ENCODE measurements around the gene OPN4.

The OPN4 gene

DNA sequence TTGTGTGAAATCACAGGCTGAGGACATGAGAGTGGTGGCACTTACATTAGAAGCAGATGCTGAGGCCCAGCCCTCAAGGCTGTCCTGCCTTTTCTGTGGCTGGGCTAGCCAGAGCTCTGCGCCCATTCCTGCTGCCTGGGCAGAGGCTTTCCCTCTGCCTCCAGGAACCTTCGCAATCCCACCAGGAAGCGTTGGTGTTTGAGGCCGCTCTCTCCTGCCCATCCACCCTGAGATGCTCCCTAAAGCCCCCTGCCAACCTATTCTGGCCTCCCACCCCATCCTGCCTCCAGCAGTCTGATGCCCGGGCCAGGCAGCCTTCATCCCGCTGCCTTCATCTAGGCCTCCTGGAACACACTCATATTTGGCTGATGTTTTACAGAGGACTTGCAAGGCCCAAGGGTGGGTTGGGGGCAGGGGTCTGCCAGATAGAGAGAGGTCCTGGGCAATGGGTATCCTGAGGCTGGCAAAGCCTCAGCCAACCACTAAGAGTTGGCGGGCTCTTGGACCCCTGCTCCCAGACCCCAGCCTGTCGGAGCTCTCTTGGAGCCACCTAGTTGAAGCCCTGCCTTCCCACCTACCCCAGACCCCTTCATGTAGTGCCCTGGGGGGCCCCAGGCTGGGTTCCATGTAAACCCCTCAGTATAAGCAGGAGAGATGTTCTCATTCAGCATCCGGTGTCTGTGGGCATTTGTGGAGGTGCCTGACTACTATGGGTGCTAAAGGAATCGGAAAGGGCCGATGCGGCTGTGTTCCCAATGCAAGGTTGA lies 46.7 kb downstream of the OPN4 start:
- no peak for DNase-seq

DNA sequence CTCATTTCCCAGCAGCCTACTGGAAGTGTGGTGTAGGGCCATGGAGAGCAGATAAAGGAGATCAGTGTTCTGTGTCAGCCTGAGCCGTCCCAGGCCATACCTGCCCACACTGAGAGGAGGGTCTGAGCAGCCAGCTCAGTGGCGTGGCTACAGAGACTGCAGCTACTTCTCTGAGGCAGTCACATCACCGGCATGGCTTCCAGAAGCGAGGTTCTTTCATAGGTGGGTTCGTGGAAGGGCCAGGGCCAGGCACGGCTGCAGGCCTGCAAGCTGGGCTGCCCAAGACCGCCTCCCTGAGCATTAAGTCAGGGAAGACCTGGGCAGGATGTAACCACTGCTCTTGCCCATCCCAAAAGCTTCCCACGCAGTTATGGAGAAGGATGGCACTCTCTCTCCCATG lies 48.8 kb downstream of the OPN4 start:
- DNase-seq, result no peak

DNA sequence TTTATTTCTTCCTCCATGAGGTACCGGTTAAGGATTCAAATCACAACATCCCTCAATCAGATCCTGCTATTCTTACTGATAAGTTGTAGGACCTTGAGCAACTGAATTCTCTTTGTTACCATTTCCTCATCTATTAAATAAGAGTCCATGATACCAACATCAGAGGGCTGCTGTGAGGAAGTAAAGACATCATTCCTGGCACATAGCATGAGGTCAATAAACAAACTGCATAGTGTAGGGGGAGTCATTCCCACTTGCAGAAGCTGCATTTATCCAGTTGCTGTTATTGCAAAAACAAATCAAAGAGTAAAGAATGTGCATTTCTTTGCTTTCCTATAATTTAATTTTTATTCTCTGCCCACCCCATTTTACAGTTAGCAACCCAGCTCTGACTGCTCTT lies 50.8 kb downstream of the OPN4 start:
- DNase-seq, result no peak

DNA sequence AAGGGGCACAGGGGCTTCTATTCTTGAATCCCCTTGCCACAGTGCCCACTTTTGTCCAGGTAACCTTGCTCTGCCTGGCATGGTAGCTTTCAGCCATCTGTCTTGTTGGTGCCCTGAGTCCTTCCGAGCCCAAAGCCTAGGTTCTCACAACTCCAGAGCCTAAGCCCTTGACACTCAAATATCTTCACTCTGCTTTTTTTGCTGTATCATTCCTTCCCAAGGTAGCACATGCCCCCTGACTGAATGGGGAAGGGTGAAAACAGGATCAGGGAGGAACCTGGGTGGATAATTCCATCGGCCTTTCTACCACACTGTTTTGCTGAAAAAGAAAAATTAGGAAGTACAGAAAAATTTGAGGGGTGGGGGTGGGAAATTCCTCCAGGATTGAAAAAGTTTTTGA lies 51.6 kb downstream of the OPN4 start:
- no peak for DNase-seq

DNA sequence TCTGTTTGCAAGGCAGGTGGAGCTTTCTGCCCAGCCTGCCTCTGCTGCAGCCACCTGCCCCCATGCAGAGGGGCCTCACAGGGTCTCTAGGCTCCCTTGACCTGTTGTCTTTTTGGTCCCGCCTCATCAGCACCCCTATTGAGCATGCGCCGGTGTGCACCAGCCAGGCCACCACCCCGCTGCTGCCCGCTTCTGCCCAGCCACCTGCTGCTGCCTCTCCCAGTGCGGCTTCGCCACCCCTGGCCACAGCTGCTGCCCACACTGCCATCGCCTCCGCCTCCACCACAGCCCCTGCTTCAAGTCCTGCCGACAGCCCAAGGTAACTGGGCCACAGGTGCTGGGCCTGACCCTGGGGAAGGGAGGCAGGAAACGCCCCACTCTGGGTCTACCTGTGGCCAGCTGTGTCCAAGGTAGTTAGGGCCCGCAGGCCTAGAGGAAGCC lies 52.1 kb downstream of the OPN4 start:
- no peak for DNase-seq

DNA sequence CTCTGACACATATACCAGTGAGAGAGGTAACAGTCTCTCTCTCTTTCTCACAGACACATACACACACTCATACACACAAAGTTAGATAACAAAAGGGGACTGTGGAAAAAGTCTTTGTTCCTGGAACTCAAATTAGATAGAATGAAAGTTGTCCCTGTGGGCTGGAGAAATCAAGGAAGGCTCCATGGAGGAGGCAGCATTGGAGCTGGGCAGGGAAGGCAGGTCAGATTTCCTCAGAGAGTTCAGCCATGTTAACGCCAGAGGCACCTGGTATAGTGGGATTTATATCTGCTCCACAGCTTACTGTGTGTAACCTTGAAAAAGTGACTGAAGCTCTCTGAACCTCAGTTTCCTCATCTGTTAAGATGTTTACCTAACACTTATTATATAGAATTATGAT lies 52.6 kb downstream of the OPN4 start:
- DNase-seq, result no peak

DNA sequence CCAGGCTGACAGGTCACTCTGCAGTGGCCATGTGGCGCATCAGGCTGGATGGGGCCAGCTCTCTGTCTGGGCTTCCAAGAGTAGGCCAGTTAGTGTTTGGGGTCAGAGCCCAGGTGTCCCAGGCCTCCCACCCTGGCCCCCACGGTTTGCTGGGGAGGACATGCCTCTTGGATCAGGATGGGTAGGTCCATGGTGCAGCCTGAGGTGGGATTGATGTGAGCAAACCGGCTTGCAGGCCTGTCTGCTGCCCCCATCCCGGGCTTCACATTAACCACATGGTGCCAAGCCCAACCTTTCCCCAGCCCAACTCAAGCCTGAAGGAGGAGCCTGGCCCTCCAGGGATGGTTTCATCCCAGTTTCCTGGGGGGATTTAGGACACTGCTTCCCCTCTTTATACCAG lies 53.2 kb downstream of the OPN4 start:
- no peak for DNase-seq

DNA sequence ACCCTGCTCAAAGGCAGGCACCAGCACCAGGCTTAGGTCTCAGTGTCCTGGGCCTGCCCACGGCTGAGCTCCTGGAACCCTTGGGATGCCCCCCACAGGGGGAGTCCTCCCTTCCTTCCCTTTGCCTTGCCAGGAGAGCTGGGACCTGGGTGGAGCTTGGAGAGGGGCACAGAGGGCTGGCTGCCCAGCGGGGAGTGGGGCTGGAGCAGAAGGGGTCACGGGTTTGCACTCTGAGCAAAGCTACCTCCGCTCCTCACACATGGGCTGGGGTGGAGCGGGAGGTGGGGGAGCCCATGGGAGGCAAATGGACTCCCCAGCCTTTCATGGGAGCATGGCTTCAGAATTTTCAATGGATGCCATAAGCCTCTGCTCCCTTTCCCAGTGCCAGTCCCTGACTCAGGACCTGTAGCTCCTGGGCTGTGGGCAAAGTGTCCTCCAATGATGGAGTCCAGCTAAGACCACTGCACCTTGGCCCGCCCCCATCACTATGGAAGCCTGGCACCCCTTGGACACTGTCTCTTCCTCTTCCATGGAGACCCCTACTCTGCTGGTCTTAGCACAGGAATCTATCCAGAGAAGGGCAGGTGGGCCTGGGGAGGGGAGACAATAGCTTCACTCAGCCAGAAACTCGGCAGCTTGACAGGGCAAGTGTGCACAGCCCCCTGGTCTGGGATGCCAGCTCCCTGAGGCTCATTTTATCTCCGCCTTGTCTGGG lies 53.9 kb downstream of the OPN4 start:
- no peak for DNase-seq

DNA sequence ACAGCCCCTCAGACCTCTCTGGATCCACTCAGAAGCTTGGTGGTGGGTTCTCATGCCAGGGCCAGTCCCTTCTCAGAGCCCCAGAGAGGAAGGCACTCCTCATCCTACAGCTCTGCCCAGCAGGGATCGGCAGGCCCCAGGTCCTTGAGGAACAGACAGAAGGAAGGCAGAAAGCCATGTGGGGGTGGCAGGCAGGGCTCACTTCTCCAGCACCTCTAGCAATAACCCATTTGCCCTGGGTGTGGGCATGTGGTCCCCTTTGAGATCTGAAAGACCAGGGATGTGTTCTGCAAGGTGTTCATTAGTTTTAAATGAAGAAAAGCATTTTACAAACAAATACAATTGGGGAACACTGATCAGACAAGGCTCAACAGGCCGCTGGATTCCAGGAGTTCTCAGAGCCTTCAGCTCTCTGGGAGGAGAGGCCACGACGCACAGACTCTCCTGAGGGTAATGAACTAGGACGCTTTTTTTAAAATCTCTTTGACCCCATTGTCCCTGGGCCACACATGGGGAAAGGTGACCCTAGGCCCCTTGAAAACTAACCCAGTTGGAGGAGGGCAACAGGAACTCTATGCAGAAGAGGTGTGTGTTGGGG lies 54.5 kb downstream of the OPN4 start:
- DNase-seq, result no peak

DNA sequence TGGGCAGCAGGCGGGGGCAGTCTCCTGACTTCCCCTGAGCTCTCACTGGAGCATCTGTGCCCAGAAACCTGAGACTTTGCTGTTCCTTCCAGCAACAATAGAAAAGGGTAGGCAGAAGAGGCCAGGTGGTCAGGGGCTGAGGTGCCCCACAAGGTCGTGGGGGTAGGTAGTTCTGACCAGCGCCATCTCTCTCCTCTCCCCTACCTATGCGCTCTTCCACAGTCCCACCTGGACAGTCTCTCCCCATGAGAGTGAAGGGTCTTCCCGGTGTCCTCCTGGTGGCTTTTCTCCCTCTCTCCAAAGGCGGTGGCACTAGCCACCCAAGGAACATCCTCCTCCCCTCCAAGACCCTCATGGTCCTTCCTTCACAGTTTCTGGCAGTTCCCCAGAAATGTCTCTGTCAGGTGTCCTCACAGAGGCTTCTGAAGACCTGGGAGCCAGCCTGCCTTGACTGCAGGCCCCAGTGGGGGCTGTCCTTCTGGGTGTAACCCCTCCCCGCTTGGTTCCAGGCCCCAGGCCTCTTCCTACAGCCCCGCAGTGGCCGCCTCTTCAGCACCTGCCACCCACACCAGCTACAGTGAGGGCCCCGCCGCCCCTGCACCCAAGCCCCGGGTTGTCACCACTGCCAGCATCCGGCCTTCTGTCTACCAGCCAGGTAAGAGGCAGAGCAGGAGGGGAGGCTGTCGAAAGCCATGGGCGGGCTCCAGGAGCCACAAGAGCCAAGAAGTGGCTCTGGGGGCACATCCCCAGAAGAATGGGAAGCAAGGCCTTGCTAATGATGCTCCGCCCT lies 55.2 kb downstream of the OPN4 start:
- no peak for DNase-seq

DNA sequence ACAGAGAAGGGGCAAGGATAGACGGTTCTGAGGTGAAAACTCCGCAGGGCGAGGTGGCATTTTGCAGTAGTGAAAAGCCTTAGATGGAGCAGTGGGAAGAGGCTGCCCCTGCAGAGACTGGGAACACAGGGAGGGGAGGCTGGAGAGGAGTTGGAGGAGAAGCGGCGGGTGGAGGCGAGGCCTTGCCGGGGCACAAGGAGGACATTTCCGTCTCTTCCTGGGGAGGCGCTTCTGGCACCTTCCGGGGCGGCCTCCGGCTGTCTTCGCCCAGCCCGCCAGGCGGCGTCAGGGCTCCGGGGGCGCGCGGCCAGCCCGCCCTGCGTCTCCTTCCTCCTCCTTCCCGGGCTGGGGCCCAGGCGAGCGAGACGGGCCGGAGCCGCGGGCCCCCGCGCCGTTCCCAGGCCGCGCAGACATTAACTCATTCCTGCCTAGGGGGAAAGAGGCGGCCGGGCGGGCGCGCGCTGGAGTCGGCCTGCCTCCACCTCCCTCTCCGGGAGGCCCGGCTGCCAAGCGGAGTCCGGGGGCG lies 56.7 kb downstream of the OPN4 start:
- DNase-seq, result peak; percentile 92

DNA sequence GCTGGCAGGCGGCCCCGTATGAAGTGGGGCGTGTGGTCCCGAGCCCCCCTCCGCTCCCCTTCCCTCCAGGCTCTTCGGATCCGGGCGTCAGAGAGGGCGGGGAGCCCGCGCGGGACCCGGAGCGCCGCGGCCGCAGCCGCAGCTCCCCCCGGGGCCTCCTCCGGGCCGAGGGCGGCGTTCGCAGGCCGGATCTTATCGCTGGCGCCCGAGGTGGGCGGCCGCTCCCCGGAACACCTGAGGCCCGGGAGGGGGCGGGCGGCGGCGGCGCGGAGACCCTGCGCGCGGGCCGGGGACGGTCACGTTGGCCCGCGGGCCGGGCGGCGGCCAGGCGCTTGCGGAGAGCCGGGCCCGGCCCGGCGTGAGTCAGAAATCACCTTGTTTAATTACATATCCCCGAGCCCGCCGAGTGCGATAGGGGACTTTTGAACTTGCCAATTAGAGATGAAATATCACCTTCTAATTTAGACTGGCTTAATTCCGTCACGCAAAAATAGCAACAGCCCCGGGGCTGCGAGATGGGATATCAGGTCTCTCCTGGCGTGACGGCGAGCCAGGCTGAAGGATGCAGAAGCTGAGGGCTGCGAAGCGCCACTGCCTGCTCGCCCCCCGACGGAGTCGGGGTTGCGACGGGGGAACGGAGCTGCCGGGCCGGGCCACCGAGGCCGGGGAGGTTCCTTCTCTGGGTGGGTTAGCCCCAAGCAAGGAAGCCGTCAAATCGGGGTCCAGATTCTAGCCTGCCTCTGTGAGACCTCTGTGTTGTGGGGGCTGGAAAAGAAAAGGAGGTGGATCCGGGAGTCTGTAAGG lies 57.4 kb downstream of the OPN4 start:
- DNase-seq, result peak; percentile 50

DNA sequence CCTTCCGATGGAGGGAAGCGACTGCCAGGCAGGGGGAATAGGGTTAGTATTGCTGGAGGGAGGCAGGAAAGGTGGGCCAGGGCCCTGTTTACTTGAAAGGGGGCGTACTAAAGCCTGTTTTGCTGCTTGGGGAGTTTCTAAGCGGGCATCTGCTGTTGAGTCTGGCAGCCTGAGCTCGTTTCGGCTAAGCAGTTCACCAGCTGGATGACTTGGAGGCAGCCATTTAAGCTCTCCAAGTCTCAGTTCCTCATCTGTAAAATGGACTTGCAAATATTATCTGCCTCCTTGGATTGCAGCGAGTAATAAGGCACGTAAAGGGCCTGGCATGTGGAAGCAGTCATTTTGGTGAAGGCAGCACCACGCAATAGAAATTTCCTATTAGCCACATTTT lies 58.0 kb downstream of the OPN4 start:
- DNase-seq, result no peak

DNA sequence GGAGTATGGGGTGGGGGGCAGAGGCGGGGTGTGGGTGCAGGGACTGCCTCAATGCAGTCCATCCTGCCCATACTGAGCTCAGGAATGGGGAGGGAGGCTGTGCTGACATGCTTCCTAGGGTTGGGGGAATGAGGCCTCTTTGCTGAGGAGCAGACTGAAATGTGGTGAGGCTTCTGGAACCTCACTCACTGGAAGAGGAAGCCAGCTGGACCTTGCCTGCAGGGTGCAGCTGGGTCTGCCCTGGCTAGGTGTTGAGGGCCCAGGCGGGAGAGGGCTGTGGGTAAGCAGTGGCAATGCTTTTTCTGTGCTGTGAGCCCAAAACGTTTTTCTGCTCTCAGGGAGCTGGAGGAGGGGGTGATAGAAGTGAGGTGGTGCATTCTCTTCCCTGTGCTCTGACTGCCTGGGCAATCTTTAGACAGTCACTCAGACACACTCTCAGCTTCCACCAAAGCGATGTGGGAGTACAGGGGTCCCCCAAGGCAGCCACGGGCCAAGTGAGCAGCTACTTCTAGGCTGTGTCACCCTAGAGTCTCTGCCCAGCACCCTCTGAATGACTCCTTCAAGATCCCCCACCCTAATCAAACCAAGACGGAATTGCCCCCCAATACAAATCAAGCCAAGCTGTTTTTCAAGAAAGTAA lies 60.9 kb downstream of the OPN4 start:
- no peak for DNase-seq

DNA sequence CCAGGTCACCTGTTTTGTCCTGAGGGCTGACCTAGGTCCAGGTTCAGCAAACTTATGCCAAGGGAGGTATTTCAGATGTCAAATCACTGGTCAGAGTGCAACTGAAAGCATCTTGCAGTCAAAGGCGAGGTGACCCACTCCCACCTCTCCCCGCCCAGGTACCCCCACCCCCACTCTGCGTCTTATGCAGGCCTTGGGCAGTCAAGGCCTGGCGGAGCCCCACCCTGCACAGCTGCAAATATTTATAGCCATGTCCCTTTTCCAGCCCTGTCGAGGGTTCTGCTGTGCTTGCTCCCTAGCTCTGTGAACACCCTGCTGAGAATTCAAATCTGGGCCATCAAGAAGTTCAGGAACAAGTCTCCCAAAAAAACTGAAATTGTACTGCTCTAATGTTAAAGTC lies 61.5 kb downstream of the OPN4 start:
- no peak for DNase-seq
